Stimulated activated CD8-positive, alpha-beta memory T cell treated with anti-CD3 and anti-CD28 coated beads, Interleukin-2, amount 100 ng/mL, for 48 hours (primary cell): ENCODE data around the gene CELSR2.

Experiments
- DNase-seq, 2 donors: peaks; one replicate each; pipeline ENCODE4 v3.0.0-alpha.2; 2020; ENCODE audit warnings: low read depth in 2 of 2

Gene CELSR2

GRCh38 chr1:109251277-109252166, 2.2 kb downstream of the CELSR2 start:
- DNase-seq: no peak

- no peak for DNase-seq
These were observed 3.0 kb downstream of the CELSR2 start for GRCh38 chr1:109252167-109252892.

GRCh38 chr1:109252893-109253802, 3.8 kb downstream of the CELSR2 start:
- no peak for DNase-seq

- no peak for DNase-seq
These were observed 4.7 kb downstream of the CELSR2 start for GRCh38 chr1:109253803-109254620.

- no peak for DNase-seq
These were observed 5.3 kb downstream of the CELSR2 start for GRCh38 chr1:109254621-109255096.

GRCh38 chr1:109255097-109255651, 5.8 kb downstream of the CELSR2 start:
- no peak for DNase-seq

- DNase-seq: no peak
These were observed 6.3 kb downstream of the CELSR2 start for GRCh38 chr1:109255678-109256077.

- DNase-seq: no peak
These were observed 6.7 kb downstream of the CELSR2 start for GRCh38 chr1:109256085-109256484.

GRCh38 chr1:109256971-109257681, 7.8 kb downstream of the CELSR2 start:
- no peak for DNase-seq

- no peak for DNase-seq
These were observed 8.5 kb downstream of the CELSR2 start for GRCh38 chr1:109257682-109258421.

GRCh38 chr1:109258481-109259466, 9.4 kb downstream of the CELSR2 start:
- no peak for DNase-seq

- DNase-seq: no peak
These were observed 10.6 kb downstream of the CELSR2 start for GRCh38 chr1:109259674-109260557.

- no peak for DNase-seq
These were observed 11.7 kb downstream of the CELSR2 start for GRCh38 chr1:109261006-109261405.

- no peak for DNase-seq
These were observed 12.2 kb downstream of the CELSR2 start for GRCh38 chr1:109261578-109261977.

GRCh38 chr1:109262231-109263055, 13.1 kb downstream of the CELSR2 start:
- DNase-seq: no peak

- DNase-seq: no peak
These were observed 13.9 kb downstream of the CELSR2 start for GRCh38 chr1:109263234-109263596.
